Measurements from ENCODE around the gene KRTAP4-1.
"Not testable (repeated sequence)": the region's sequence is repeated elsewhere in the genome, so short reads cannot be mapped to it uniquely, and the experiment has no call there.

DNA sequence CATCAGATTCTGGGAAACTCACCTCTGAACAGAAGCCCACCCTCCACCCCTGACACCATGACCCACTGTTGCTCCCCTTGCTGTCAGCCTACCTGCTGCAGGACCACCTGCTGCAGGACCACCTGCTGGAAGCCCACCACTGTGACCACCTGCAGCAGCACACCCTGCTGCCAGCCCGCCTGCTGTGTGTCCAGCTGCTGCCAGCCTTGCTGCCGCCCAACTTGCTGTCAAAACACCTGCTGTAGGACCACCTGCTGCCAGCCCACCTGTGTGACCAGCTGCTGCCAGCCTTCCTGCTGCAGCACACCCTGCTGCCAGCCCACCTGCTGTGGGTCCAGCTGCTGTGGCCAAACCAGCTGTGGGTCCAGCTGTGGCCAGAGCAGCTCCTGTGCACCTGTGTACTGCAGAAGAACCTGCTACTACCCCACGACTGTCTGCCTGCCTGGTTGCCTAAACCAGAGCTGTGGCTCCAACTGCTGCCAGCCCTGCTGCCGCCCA, 41.9 kb upstream of the KRTAP4-1 start, which contains the start of gene KRTAP9-2:
- not testable (repeated sequence) for TF ChIP-seq SP1, ELF4 (IDR thresholded peaks at IDR 0.05)

Data from HEK293T (cell line).